K562 (cell line): ENCODE measurements around the gene INSL3. TPM values are rescaled to one million over a fixed set of nuclear protein-coding genes. Genes with fewer than 3 reads are reported as not detected.

Experiments used
- ADNP ChIP-seq: fragments of 200-800 bp; sonication (Bioruptor generic); IDR thresholded peaks from 2 replicates; pipeline ENCODE4 v1.6.1; 2016; ENCODE audit warnings: missing genetic modification characterization, missing compliant biosample characterization
- ARID4B ChIP-seq: sonication (generic); formaldehyde crosslinking; IDR thresholded peaks from 2 replicates; pipeline ENCODE4 v1.8.0; 2022; ENCODE audit warnings: mild to moderate bottlenecking, missing genetic modification reagents
- CTBP1 ChIP-seq: fragments of 450-650 bp; IDR thresholded peaks from 2 replicates; pipeline ENCODE4 v1.6.1; 2016; ENCODE audit warnings: borderline replicate concordance
- ELK1 ChIP-seq: sonication (generic); formaldehyde crosslinking; IDR thresholded peaks from 2 replicates; pipeline ENCODE4 v1.8.1; 2022; ENCODE audit warnings: missing genetic modification reagents
- ELK3 ChIP-seq: fragments of 450-650 bp; formaldehyde crosslinking; IDR thresholded peaks from 2 replicates; pipeline ENCODE4 v1.4.0; 2020; ENCODE audit warnings: mild to moderate bottlenecking
- FOXK1 ChIP-seq: sonication (generic); formaldehyde crosslinking; IDR thresholded peaks from 2 replicates; pipeline ENCODE4 v1.8.0; 2022; ENCODE audit warnings: missing genetic modification reagents, mild to moderate bottlenecking, borderline replicate concordance
- HMG20A ChIP-seq: fragments of 450-650 bp; formaldehyde crosslinking; conservative IDR thresholded peaks from 2 replicates; pipeline ENCODE4 v1.4.0; 2020; ENCODE audit warnings: mild to moderate bottlenecking, mixed read lengths
- HNRNPK ChIP-seq: fragments of 200-400 bp; formaldehyde crosslinking; IDR thresholded peaks from one replicate; pipeline ENCODE4 v1.6.1; 2018; ENCODE audit warnings: mild to moderate bottlenecking, low read depth, low read length; ENCODE audit not compliant: poor library complexity, severe bottlenecking
- MEF2A ChIP-seq: IDR thresholded peaks from 2 replicates; pipeline ENCODE4 v1.6.1; 2011; ENCODE audit warnings: low read depth, mild to moderate bottlenecking, low read length, moderate library complexity; ENCODE audit not compliant: control insufficient read depth
- NONO ChIP-seq, 2 experiments: fragments of 200-400 bp in 1 of 2; fragments of 450-650 bp in 1 of 2; formaldehyde crosslinking in 1 of 2; IDR thresholded peaks; 2 replicates each; pipeline ENCODE4 v1.6.1; 2017; ENCODE audit warnings: low read depth in 2 of 2, mild to moderate bottlenecking in 2 of 2, moderate library complexity in 2 of 2, low read length in 1 of 2
- PRMT5 ChIP-seq: sonication (generic); formaldehyde crosslinking; IDR thresholded peaks from 2 replicates; pipeline ENCODE4 v1.5.0; 2020; ENCODE audit warnings: missing genetic modification reagents
- RCOR1 ChIP-seq, 2 experiments: IDR thresholded peaks; 2 replicates each; pipeline ENCODE4 v1.6.1; 2012; ENCODE audit warnings: low read depth in 2 of 2, low read length in 2 of 2, borderline replicate concordance in 1 of 2, improper control_type of control experiment in 1 of 2
- RFX7 ChIP-seq: fragments of 250-450 bp; sonication (Bioruptor Pico); IDR thresholded peaks from 2 replicates; pipeline ENCODE4 v1.5.1; 2021; ENCODE audit warnings: mild to moderate bottlenecking
- TAF15 ChIP-seq: fragments of 200-400 bp; formaldehyde crosslinking; IDR thresholded peaks from 2 replicates; pipeline ENCODE4 v1.6.1; 2017; ENCODE audit warnings: mild to moderate bottlenecking, low read depth, low read length, moderate library complexity
- TCF7L2 ChIP-seq: fragments of 150-350 bp; IDR thresholded peaks from 2 replicates; pipeline ENCODE4 v1.6.1; 2016; ENCODE audit warnings: low read depth, mild to moderate bottlenecking, low read length, moderate library complexity
- ZNF436 ChIP-seq: fragments of 250-450, 450-650 bp; sonication (Bioruptor Pico); formaldehyde crosslinking; IDR thresholded peaks from 2 replicates; pipeline ENCODE4 v1.7.0; 2020; ENCODE audit warnings: mild to moderate bottlenecking
- polyA plus RNA-seq, 8 experiments: library from polyadenylated mRNA; depleted of rRNA in 4 of 8; stranded (reverse) in 5 of 8; unstranded in 3 of 8; fragments of >200 nt; fragmentation: Nextera tagmentation in 2 of 8; fragmentation: Illumina TruSeq in 1 of 8; extraction: Ambion mirVana in 2 of 8; extraction: Trizol in 1 of 8; gene quantifications; 2 replicates each; pipeline versions ENCODE4 v1.2.1 to v1.2.3, GENCODE V29; 2011 to 2014; ENCODE audit warnings: inconsistent platforms in 1 of 8, missing spikeins in 1 of 8
- total RNA-seq, 7 experiments: library from RNA; depleted of rRNA in 6 of 7; stranded (reverse); fragments of >200 nt in 6 of 7; fragmentation: Illumina TruSeq in 2 of 7; extraction: Trizol in 2 of 7; gene quantifications; 2 replicates each; pipeline versions ENCODE4 v1.2.1 to v1.2.3, GENCODE V29; 2011 to 2021; ENCODE audit warnings: low replicate concordance in 1 of 7
- TF ChIP-seq, protein P1 (sequence below), 2 experiments: fragments of 150-350 bp in 1 of 2; IDR thresholded peaks; 2 replicates each; pipeline ENCODE4 v1.6.1; 2012 to 2016; ENCODE audit warnings: low read depth in 2 of 2, low read length in 2 of 2, mild to moderate bottlenecking in 1 of 2, moderate library complexity in 1 of 2

The INSL3 gene
- total and polyA plus RNA-seq, 9 of the 15 experiments (the other 6 are each of a cell fraction or from before 2014, with no cell fraction given) = not detected

GRCh38 chr19:17794731-17795494, 26.4 kb downstream of the INSL3 start, which contains the start of gene B3GNT3 (continued):
- TF ChIP-seq FOXK1 (CRISPR knock-in tag) (no peak), ADNP (tag) (peak; percentile 84), RFX7 (no peak), ELK3 (no peak), CTBP1 (peak; percentile 78; the same call in 1 of the 2 replicates), ARID4B (CRISPR knock-in tag) (no peak), RCOR1 (IDR thresholded peaks at IDR 0.05; ENCODE audit: borderline replicate concordance in 1 of 2, low read depth in 2 of 2, low read length in 2 of 2) (peak in 1 of 2 experiments; percentile 76; a peak in 2 of 4 replicates), ZNF436 (no peak), TAF15 (no peak), TCF7L2 (no peak), HMG20A (CRISPR knock-in tag) (no peak), NONO (IDR thresholded peaks at IDR 0.05; ENCODE audit: low read depth in 2 of 2, low read length in 1 of 2) (0 out of 4 replicates have a peak, but pooled peaks of 1 of the 2 experiments have one; percentile 22), HNRNPK (no peak), PRMT5 (CRISPR knock-in tag) (no peak), ELK1 (CRISPR knock-in tag) (no peak), MEF2A (no peak)
- TF ChIP-seq, protein P1, sequence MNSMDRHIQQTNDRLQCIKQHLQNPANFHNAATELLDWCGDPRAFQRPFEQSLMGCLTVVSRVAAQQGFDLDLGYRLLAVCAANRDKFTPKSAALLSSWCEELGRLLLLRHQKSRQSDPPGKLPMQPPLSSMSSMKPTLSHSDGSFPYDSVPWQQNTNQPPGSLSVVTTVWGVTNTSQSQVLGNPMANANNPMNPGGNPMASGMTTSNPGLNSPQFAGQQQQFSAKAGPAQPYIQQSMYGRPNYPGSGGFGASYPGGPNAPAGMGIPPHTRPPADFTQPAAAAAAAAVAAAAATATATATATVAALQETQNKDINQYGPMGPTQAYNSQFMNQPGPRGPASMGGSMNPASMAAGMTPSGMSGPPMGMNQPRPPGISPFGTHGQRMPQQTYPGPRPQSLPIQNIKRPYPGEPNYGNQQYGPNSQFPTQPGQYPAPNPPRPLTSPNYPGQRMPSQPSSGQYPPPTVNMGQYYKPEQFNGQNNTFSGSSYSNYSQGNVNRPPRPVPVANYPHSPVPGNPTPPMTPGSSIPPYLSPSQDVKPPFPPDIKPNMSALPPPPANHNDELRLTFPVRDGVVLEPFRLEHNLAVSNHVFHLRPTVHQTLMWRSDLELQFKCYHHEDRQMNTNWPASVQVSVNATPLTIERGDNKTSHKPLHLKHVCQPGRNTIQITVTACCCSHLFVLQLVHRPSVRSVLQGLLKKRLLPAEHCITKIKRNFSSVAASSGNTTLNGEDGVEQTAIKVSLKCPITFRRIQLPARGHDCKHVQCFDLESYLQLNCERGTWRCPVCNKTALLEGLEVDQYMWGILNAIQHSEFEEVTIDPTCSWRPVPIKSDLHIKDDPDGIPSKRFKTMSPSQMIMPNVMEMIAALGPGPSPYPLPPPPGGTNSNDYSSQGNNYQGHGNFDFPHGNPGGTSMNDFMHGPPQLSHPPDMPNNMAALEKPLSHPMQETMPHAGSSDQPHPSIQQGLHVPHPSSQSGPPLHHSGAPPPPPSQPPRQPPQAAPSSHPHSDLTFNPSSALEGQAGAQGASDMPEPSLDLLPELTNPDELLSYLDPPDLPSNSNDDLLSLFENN (IDR thresholded peaks at IDR 0.05; ENCODE audit: low read depth in 2 of 2, low read length in 2 of 2) = no peak
